GM12872 (cell line): ENCODE measurements around the gene DPH6.

Experiments used
- CTCF ChIP-seq: IDR thresholded peaks from 3 replicates; pipeline ENCODE4 v1.5.1; 2011; ENCODE audit warnings: low read depth, mild to moderate bottlenecking, low read length, moderate library complexity; ENCODE audit not compliant: insufficient read depth

DPH6 gene

GRCh38 chr15:35358824-35359223, 187.1 kb downstream of the DPH6 start:
- TF ChIP-seq CTCF: no peak

GRCh38 chr15:35351059-35351458, 194.9 kb downstream of the DPH6 start:
- no peak for TF ChIP-seq CTCF

GRCh38 chr15:35349916-35350315, 196.0 kb downstream of the DPH6 start:
- TF ChIP-seq CTCF: no peak

GRCh38 chr15:35330916-35331315, 215.0 kb downstream of the DPH6 start:
- no peak for TF ChIP-seq CTCF

- no peak for TF ChIP-seq CTCF
Measured at GRCh38 chr15:35330048-35330695, 215.8 kb downstream of the DPH6 start.

- no peak for TF ChIP-seq CTCF
Measured at GRCh38 chr15:35329521-35329961, 216.4 kb downstream of the DPH6 start.

GRCh38 chr15:35327789-35328188, 218.2 kb downstream of the DPH6 start:
- no peak for TF ChIP-seq CTCF
